BJ (cell line): ENCODE results near the gene FAM83C. TPM values are rescaled to one million over a fixed set of nuclear protein-coding genes. Genes with fewer than 3 reads are reported as not detected.

Experiments
- CTCF ChIA-PET: fragments of 350-600 bp; formaldehyde crosslinking; extraction: SDS; loops from one replicate; lab custom pipeline; 2021; ENCODE audit warnings: antibody characterized with exemption, inconsistent platforms; lab: Yijun Ruan, JAX
- POLR2A ChIA-PET: fragments of 300-600 bp; sonication (Branson Sonifier 250); formaldehyde crosslinking; extraction: SDS; loops from one replicate; lab custom pipeline; 2021; ENCODE audit warnings: antibody characterized with exemption; lab: Charles Lee
- DNase-seq: peaks from one replicate; pipeline ENCODE4 v3.0.0-alpha.2; 2011; ENCODE audit warnings: low read depth
- H3K27me3 ChIP-seq: 2 replicates; pipeline ENCODE4 v1.6.0; 2011; ENCODE audit warnings: low read length; ENCODE audit not compliant: control insufficient read depth, insufficient read depth
- H3K36me3 ChIP-seq: 2 replicates; pipeline ENCODE4 v1.5.1; 2011; ENCODE audit warnings: low read length; ENCODE audit not compliant: control insufficient read depth, insufficient read depth
- H3K4me3 ChIP-seq: 2 replicates; pipeline ENCODE4 v1.5.1; 2011; ENCODE audit warnings: low read depth, mild to moderate bottlenecking, control low read depth, low read length
- polyA plus RNA-seq: library from polyadenylated mRNA; depleted of rRNA; stranded (reverse); fragments of >200 nt; gene quantifications from 2 replicates; pipeline ENCODE4 v1.2.3, GENCODE V29; 2011
- TF ChIP-seq, protein P1 (sequence below): IDR thresholded peaks from 2 replicates; pipeline ENCODE4 v1.5.1; 2011; ENCODE audit warnings: low read depth, mild to moderate bottlenecking, control low read depth, inconsistent platforms, low read length, moderate library complexity; ENCODE audit not compliant: insufficient read depth

FAM83C gene
- polyA plus RNA-seq, 1 experiment, result not detected

DNA sequence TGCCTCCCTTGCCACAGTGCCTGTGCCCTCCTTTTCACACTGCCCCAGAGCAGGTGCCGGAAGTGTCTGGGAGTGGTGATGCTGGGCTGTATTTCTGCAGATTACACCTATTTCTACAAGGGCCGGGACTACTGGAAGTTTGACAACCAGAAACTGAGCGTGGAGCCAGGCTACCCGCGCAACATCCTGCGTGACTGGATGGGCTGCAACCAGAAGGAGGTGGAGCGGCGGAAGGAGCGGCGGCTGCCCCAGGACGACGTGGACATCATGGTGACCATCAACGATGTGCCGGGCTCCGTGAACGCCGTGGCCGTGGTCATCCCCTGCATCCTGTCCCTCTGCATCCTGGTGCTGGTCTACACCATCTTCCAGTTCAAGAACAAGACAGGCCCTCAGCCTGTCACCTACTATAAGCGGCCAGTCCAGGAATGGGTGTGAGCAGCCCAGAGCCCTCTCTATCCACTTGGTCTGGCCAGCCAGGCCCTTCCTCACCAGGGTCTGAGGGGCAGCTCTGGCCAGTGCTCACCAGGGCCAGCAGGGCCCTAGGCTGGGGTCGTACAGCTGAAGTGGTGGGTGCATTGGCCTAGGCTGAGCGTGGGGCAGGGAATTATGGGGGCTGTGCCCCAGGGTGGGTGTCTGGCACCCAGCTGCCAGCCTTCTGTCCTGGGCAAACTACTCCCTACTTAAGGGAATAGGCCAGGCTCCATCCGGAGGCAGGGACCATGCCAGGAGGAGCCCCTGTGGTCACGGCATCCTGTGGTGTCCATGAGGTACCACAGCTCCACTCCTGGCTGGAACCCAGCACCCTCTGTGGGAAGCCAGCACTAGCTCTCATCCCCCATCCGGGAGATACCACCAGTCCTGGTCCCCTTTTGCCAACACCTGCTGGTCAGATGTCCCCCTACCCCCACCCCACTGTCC is 17.8 kb downstream of the FAM83C start:
- no peak for DNase-seq
- TF ChIP-seq, protein P1, sequence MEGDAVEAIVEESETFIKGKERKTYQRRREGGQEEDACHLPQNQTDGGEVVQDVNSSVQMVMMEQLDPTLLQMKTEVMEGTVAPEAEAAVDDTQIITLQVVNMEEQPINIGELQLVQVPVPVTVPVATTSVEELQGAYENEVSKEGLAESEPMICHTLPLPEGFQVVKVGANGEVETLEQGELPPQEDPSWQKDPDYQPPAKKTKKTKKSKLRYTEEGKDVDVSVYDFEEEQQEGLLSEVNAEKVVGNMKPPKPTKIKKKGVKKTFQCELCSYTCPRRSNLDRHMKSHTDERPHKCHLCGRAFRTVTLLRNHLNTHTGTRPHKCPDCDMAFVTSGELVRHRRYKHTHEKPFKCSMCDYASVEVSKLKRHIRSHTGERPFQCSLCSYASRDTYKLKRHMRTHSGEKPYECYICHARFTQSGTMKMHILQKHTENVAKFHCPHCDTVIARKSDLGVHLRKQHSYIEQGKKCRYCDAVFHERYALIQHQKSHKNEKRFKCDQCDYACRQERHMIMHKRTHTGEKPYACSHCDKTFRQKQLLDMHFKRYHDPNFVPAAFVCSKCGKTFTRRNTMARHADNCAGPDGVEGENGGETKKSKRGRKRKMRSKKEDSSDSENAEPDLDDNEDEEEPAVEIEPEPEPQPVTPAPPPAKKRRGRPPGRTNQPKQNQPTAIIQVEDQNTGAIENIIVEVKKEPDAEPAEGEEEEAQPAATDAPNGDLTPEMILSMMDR, result no peak
- no peak overlapping the region for H3K4me3 ChIP-seq
- H3K36me3 ChIP-seq, result peaks cover 16% of the 10 kb centered on the region
- CTCF ChIA-PET, result interaction anchor here (0.7 to 3.2 kb wide), 5 partner anchors 10 to 173 kb away, joined by 3 to 8 read pairs (median 6); no protein-coding TSS in a partner anchor
- POLR2A ChIA-PET, result no interaction called here
- H3K27me3 ChIP-seq, result no peaks in the 10 kb centered on the region

DNA sequence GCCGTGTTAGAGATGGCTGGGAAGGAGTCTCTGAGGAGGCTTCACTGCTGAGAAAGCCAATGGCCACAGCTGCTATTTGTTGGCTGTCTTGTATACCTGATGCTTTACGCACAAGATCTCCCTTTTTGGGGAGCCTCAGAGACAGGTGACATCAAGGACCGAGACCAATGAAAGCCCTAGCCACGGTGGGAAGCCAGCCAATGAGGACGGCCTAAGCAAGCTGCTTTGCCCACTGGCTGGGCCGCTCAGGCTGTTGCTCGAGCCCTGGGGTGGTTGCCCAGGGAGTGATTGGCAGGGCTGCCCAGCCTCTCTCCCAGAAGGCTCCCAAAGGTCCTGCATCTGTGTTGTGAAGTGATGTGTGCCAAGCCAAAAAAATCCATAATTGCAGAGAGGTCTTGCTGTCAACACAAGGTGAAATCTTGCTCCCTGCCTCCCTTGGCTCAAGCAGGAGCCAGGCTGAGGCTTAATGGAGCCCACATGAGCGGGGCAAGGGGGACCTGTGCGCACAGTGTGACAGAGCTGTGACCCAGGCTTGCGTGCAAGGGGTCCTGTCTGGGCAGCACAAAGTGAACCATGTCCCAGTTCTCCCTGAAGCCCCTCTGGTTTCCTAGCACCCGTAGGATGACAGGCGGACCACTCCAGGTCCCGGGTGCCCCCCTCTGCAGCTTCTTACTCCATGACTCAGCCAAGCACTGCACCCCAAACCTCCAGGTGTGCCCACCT is 18.6 kb downstream of the FAM83C start:
- Histone ChIP-seq H3K27me3 (no peaks in the 10 kb centered on the region), H3K4me3 (no peak overlapping the region), H3K36me3 (peaks cover 9% of the 10 kb centered on the region)
- TF ChIP-seq, protein P1, result no peak
- ChIA-PET POLR2A (no interaction called here), CTCF (interaction anchor here (0.9 to 3.2 kb wide), 5 partner anchors 30 to 400 kb away, joined by 3 to 8 read pairs (median 4); no protein-coding TSS in a partner anchor)
- DNase-seq, result no peak

DNA sequence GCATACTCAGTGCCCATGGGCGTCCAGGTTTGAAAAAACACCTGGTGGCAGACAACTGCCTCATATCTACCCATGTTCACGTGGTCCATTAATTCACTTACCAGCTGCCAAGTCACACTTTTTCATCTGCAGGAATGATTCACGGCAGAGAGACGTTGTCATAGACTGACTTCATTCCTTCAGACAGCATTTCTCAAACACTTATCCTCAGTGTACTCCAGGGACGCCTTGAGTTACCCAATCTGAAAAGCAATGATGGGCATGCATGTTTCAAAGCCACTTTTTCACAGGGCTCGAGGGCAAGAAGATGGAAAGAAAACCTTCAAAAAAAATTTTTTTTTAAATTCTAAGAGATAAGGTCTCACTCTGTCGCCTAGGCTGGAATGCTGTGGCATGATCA is 20.3 kb downstream of the FAM83C start:
- Histone ChIP-seq H3K27me3 (no peaks in the 10 kb centered on the region), H3K36me3 (peaks cover 12% of the 10 kb centered on the region), H3K4me3 (no peak overlapping the region)
- no peak for DNase-seq
- CTCF ChIA-PET, result interaction anchor here (0.6 to 3.9 kb wide), 4 partner anchors 32 to 176 kb away, joined by 3 to 27 read pairs (median 5); no protein-coding TSS in a partner anchor
- TF ChIP-seq, protein P1, result no peak
- POLR2A ChIA-PET, result interaction anchor here (0.6 kb wide), 1 partner anchor 396 kb away, joined by 26 read pairs; the partner anchor contains the start of gene ACSS2

DNA sequence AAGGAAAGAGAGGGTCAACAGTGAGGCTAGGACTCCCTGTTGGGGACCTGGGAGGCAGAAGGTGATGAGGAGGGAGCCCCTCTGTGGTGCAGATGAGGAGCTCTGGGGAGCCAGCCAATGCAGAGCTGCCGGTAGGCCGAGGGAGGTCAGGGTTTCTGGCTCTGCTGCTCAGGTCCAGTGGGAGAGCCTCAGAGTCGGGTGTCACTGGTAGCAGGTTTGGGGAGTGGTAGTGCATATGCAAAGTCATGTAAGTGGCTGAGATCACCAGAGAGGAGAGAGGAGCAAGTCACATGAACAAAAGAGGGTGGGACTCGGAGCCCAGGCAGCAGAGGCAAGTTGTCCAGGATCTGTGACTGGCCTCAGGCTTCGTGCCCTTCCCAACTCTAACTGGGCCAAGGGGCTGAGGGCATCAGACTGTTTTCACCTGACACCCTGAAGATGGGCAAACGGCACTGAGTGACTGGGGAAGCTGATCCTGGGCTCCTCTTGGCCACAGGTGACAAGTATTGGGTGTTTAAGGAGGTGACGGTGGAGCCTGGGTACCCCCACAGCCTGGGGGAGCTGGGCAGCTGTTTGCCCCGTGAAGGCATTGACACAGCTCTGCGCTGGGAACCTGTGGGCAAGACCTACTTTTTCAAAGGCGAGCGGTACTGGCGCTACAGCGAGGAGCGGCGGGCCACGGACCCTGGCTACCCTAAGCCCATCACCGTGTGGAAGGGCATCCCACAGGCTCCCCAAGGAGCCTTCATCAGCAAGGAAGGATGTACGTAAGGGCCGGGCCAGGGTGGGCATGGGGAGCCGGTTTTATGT is 20.9 kb downstream of the FAM83C start:
- TF ChIP-seq, protein P1, result no peak
- no peaks in the 10 kb centered on the region for H3K27me3 ChIP-seq
- no peak for DNase-seq
- POLR2A ChIA-PET, result no interaction called here
- CTCF ChIA-PET, result interaction anchor here (0.6 to 3.9 kb wide), 7 partner anchors 12 to 179 kb away, joined by 3 to 27 read pairs (median 4); no protein-coding TSS in a partner anchor
- H3K4me3 ChIP-seq, result no peak overlapping the region
- peaks cover 12% of the 10 kb centered on the region for H3K36me3 ChIP-seq
